ENCODE data around the gene CDH13.

CDH13 gene

GRCh38 chr16:83010776-83011720, 384.3 kb downstream of the CDH13 start:
- no peak for DNase-seq

- no peak for DNase-seq
Observed at GRCh38 chr16:83011939-83012338, 385.2 kb downstream of the CDH13 start.

- DNase-seq, result no peak
Observed at GRCh38 chr16:83013071-83013470, 386.3 kb downstream of the CDH13 start.

- DNase-seq, result no peak
Observed at GRCh38 chr16:83019963-83020362, 393.2 kb downstream of the CDH13 start.

DNA sequence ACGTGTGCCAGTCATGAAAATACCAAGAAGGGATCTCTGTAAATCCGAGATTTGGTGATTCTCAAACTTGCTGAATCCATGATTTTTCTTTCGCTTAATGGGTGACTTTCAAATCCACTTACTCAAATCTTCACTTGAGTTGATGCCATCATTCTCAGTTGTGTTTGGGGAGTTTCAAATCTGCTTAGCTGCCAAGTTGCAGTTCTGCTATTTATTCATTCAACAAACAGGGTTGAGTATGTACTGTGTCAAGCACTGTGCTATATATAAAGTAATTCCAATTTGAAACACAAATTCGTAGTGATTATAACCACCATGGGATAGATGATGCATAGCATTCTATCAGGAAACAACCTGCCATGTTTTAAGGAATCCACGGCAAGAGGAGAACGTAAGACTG, 394.3 kb downstream of the CDH13 start:
- no peak for DNase-seq

DNA sequence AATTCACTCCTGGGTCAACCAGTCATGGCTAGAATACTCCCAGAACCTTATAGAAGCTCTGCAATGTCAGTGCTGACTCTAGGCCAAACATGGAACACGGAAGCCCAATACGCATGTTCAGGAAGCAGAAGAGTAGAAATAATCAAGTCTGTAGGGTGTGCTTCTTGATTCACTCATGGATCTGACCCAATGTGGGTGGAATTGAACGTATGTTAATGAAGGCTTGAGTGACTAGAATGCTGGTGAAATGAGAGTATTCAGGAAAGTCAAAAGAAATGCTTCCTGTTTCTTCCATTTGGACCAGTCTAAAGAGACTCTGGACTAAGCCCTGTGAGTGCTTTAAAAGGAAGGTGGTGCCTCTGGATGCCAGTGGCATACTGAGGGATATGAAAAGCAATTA, 395.0 kb downstream of the CDH13 start:
- no peak for DNase-seq

- DNase-seq, result no peak
Observed at GRCh38 chr16:83023011-83023410, 396.2 kb downstream of the CDH13 start.

DNA sequence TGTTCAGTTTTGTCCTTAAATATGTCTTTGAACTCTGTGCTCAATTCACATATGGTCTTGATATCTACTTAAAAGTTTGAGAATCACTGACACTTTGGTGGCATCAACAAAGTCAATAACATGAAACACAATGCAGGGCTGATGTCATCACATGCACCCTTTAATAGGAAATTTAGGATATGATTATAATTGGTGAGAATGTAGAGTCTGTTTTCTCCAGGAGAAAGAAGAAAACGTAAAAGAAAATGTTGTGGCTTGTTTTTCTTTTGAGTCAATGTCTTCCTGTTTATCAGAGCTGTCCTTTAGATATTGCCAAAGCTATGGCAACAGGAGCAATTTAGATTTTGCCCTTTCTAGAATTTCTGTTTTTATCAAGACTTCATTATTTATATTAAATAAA, 396.9 kb downstream of the CDH13 start:
- DNase-seq, result no peak

- no peak for DNase-seq
Observed at GRCh38 chr16:83027973-83028372, 401.2 kb downstream of the CDH13 start.

DNA sequence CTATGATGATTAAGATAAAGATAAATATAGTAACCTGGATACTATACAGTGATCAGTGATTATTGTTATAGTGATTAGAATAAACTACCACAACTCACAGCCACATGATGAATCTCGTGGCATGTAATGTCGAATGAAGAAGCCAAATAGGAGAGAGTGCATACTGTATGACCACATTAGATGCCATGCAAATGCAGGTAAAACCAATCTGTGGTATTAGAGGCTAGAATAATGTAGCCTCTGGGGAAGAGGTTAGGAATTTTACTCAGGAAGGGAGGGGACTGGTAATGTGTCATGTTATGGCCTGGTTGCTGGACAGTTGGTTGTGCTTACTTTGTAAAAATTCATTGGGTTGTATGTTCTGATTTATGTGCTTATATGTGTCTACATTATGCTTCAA, 402.7 kb downstream of the CDH13 start:
- DNase-seq, result no peak

GRCh38 chr16:83031524-83031923, 404.8 kb downstream of the CDH13 start:
- DNase-seq, result no peak

DNA sequence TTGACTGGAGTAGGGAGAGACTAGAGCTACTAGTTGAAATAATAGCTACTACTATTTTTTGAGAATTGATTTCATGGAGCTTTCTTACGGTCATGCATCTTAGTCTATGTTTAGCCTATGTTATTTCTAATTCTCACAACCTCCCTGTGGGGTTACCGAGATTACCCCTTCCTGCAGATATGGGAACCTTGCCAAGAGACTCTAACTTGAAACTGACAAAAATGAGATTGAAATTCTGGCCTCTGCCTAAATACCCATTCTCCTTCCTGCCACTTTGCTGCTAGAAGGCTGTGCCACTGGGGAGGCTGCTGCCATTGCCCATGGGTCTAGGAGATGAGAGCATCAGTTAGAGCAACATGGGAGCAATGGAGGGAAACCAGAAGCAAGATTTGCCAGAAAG, 410.3 kb downstream of the CDH13 start:
- DNase-seq, result no peak

DNA sequence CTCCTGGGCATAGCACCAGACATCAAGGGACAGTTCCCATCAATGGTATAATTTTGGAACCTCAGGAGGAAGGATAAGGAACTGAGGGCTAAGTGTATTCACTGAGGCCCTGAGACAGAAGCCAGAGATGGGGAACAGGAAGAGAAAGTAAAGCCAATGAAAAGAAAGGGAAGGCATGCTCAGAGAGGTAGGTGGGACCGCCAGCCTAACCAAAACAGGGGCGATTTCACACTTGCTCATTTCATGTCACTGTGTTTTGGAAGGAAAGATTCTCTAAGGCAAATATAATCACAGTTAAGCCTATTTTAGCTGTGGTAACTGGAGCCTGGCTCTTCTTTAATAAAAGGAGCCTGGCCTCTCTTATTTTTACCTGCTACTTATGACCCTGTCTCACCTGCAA, 411.1 kb downstream of the CDH13 start:
- no peak for DNase-seq

- no peak for DNase-seq
Observed at GRCh38 chr16:83040174-83040573, 413.4 kb downstream of the CDH13 start.

GRCh38 chr16:83044589-83044988, 417.8 kb downstream of the CDH13 start:
- no peak for DNase-seq

GRCh38 chr16:83045790-83046189, 419.0 kb downstream of the CDH13 start:
- no peak for DNase-seq

GRCh38 chr16:83046664-83047063, 419.9 kb downstream of the CDH13 start:
- no peak for DNase-seq

DNA sequence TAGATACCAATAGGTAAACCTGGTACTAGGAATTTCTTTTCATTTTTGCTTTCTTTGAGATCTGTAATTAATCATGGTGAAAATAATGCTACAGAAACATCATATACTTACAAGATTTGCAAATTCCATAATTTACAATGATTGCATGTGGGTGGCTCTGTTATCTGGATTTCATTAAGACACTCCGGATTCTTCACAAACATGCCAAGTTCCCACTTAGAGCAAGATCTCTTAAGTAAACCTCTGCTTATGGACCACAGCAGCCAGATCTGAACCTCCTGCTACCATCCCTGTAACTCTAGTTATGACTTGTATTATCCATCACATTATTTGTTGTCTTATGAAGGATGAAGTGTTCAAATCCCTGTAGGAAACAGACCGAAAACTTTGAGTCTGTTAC, 424.7 kb downstream of the CDH13 start:
- no peak for DNase-seq

GRCh38 chr16:83054283-83054682, 427.5 kb downstream of the CDH13 start:
- DNase-seq, result no peak

DNA sequence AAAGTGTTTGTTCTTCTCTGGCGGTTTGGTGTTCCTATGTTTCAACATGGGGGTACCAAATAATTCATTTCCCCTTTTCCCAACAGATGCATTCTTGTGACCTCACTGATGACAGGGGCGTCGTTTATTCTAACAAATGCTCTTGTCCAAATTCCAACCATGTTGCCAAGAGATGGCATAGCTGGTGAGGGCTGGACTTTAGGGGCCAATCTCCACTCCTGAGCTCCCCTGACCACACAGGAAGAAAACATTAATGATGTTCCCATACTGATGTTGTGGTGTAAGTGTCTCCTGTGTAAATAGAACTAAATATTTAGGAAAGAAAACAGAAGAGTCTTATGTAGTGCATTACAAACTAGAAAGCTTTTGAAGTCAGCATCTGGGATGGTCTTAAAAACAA, 431.6 kb downstream of the CDH13 start:
- no peak for DNase-seq

DNA sequence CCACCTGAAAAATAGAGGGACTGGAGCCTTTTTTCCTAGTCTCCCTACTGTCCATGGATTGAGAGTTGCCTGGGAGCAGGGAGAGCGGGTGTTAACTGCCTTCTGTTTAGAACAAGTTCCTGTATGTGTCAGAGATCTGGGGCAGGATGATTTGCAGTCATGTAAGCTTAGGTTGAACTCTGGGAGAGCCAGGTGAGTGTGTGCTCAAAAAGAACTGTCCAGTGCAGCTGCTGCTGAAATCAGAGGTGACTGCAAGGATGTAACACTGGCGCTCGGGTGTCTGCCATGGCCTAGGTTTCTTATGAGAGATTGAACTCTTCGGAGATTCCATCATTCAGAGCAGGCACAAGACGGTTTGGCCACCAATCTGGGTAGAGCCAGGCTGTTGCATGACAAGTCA, 432.5 kb downstream of the CDH13 start:
- no peak for DNase-seq

GRCh38 chr16:83066011-83066410, 439.2 kb downstream of the CDH13 start:
- no peak for DNase-seq

DNA sequence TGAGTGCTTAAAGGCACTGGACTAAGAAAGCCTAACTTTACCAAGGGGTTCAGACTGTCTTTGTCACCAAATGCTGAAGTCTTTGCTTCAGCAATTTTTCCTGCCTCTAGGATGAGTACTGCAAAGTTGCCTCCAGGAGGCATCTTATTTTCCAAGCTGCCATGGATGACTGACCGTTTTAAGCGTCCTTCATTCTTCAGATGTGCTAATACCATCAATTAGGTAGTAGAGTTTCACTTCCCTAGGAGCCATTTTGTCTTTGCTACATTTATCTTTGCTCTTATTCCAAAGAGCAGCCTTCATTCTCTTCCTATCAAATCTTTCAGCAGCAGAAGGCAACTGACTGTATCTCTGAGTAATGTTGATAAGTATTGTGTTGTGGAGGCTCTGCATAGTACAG, 440.1 kb downstream of the CDH13 start:
- DNase-seq, result no peak

DNA sequence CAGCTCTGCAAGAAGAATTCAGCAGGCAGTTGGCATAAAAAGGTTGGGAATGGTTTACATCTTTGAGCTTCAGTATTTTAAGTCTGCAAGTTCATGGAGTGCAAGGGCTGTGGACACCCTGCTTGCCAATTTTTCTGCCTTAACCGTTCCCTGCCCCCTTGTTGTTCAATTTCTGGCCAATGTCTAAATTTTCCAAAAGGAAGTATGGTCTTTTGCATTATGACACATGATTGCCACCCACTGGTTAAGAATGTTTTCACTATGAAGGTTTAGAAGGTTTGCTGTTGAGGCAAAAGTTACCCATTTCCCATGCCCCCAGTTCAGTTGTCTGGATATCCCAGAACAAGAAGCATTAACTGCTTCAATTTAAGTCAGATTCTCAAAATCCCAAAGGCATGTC, 441.9 kb downstream of the CDH13 start:
- no peak for DNase-seq
